HCEC 1CT (cell line): Measurements from ENCODE around the gene LRP1B.

ENCODE experiments used
- DNase-seq: peaks from one replicate; pipeline ENCODE4 v3.0.0-alpha.2; 2017

Gene LRP1B

GRCh38 chr2:141499123-141499522, 631.7 kb downstream of the LRP1B start:
- DNase-seq: no peak

GRCh38 chr2:141498561-141498960, 632.3 kb downstream of the LRP1B start:
- DNase-seq: peak; percentile 41

- DNase-seq: no peak
Observed at GRCh38 chr2:141497272-141497671, 633.5 kb downstream of the LRP1B start.

- peak; percentile 13 for DNase-seq
Observed at GRCh38 chr2:141496810-141497209, 634.0 kb downstream of the LRP1B start.

- DNase-seq: no peak
Observed at GRCh38 chr2:141493936-141494335, 636.9 kb downstream of the LRP1B start.

- DNase-seq: no peak
Observed at GRCh38 chr2:141492816-141493215, 638.0 kb downstream of the LRP1B start.

- DNase-seq: no peak
Observed at GRCh38 chr2:141490886-141491285, 639.9 kb downstream of the LRP1B start.

- DNase-seq: no peak
Observed at GRCh38 chr2:141482697-141483096, 648.1 kb downstream of the LRP1B start.

GRCh38 chr2:141475801-141476200, 655.0 kb downstream of the LRP1B start:
- DNase-seq: no peak

- DNase-seq: no peak
Observed at GRCh38 chr2:141468761-141469160, 662.1 kb downstream of the LRP1B start.

GRCh38 chr2:141467331-141467730, 663.5 kb downstream of the LRP1B start:
- no peak for DNase-seq

- no peak for DNase-seq
Observed at GRCh38 chr2:141464995-141465394, 665.8 kb downstream of the LRP1B start.

- DNase-seq: no peak
Observed at GRCh38 chr2:141458351-141458750, 672.5 kb downstream of the LRP1B start.

GRCh38 chr2:141455877-141456276, 674.9 kb downstream of the LRP1B start:
- DNase-seq: no peak

- no peak for DNase-seq
Observed at GRCh38 chr2:141455211-141455826, 675.5 kb downstream of the LRP1B start.

- no peak for DNase-seq
Observed at GRCh38 chr2:141440072-141440635, 690.7 kb downstream of the LRP1B start.

- no peak for DNase-seq
Observed at GRCh38 chr2:141439524-141439923, 691.3 kb downstream of the LRP1B start.

- no peak for DNase-seq
Observed at GRCh38 chr2:141438536-141438935, 692.3 kb downstream of the LRP1B start.

- no peak for DNase-seq
Observed at GRCh38 chr2:141437521-141437920, 693.3 kb downstream of the LRP1B start.

GRCh38 chr2:141423124-141423523, 707.7 kb downstream of the LRP1B start:
- no peak for DNase-seq

- no peak for DNase-seq
Observed at GRCh38 chr2:141417246-141417797, 713.5 kb downstream of the LRP1B start.

- DNase-seq: no peak
Observed at GRCh38 chr2:141411419-141411818, 719.4 kb downstream of the LRP1B start.

- no peak for DNase-seq
Observed at GRCh38 chr2:141399270-141399669, 731.5 kb downstream of the LRP1B start.

- peak; percentile 36 for DNase-seq
Observed at GRCh38 chr2:141393214-141393545, 737.6 kb downstream of the LRP1B start.
